HepG2 (cell line): Measurements from ENCODE around the gene OVCA2. TPM values are rescaled to one million over a fixed set of nuclear protein-coding genes. Genes with fewer than 3 reads are reported as not detected.

Experiments used
- CBX1 ChIP-seq: IDR thresholded peaks from one replicate; pipeline ENCODE4 v1.6.1; 2016; ENCODE audit warnings: antibody characterized with exemption, low read depth
- CHCHD3 ChIP-seq: sonication (generic); formaldehyde crosslinking; IDR thresholded peaks from 2 replicates; pipeline ENCODE4 v1.8.0; 2022; ENCODE audit warnings: mild to moderate bottlenecking, missing genetic modification reagents, moderate library complexity
- CTCF ChIP-seq: sonication (generic); formaldehyde crosslinking; IDR thresholded peaks from 2 replicates; pipeline ENCODE4 v1.5.0; 2020; ENCODE audit warnings: mild to moderate bottlenecking, missing genetic modification reagents, moderate library complexity
- FOSL2 ChIP-seq: sonication (generic); formaldehyde crosslinking; IDR thresholded peaks from 2 replicates; pipeline ENCODE4 v1.4.0; 2020; ENCODE audit warnings: missing genetic modification reagents
- HNF1A ChIP-seq, 2 experiments: sonication (generic) in 1 of 2; formaldehyde crosslinking in 1 of 2; IDR thresholded peaks; 2 replicates each; pipeline versions ENCODE4 v1.4.0 to v1.6.1; 2016 to 2020; ENCODE audit warnings: borderline replicate concordance in 1 of 2, low read depth in 1 of 2, mild to moderate bottlenecking in 1 of 2, missing genetic modification reagents in 1 of 2
- NFE2L2 ChIP-seq: fragments of 150-350 bp; IDR thresholded peaks from 2 replicates; pipeline ENCODE4 v1.6.1; 2014; ENCODE audit warnings: low read length
- PCBP2 ChIP-seq: fragments of 200-400 bp; formaldehyde crosslinking; optimal IDR thresholded peaks from 2 replicates; pipeline ENCODE3; 2018; ENCODE audit warnings: low read length, low read depth; ENCODE audit not compliant: poor library complexity, severe bottlenecking
- ZFY ChIP-seq: sonication (generic); formaldehyde crosslinking; IDR thresholded peaks from 2 replicates; pipeline ENCODE4 v1.4.0; 2020; ENCODE audit warnings: missing genetic modification reagents
- ZNF207 ChIP-seq: fragments of 450-650 bp; IDR thresholded peaks from 2 replicates; pipeline ENCODE4 v1.6.1; 2016; ENCODE audit warnings: antibody characterized with exemption, borderline replicate concordance
- ZNF251 ChIP-seq: sonication (generic); formaldehyde crosslinking; IDR thresholded peaks from 2 replicates; pipeline ENCODE4 v1.9.0; 2021; ENCODE audit warnings: mild to moderate bottlenecking, missing genetic modification reagents
- ZNF331 ChIP-seq: sonication (generic); formaldehyde crosslinking; IDR thresholded peaks from 2 replicates; pipeline ENCODE4 v1.4.0; 2020; ENCODE audit warnings: missing genetic modification reagents
- ZNF407 ChIP-seq: sonication (generic); formaldehyde crosslinking; IDR thresholded peaks from one replicate; pipeline ENCODE4 v1.5.1; 2020; ENCODE audit warnings: mild to moderate bottlenecking, missing genetic modification reagents; ENCODE audit errors: not compliant biosample characterization
- ZNF557 ChIP-seq: sonication (generic); formaldehyde crosslinking; IDR thresholded peaks from 2 replicates; pipeline ENCODE4 v1.4.0; 2020; ENCODE audit warnings: missing genetic modification reagents
- ZNF792 ChIP-seq: IDR thresholded peaks from 2 replicates; pipeline ENCODE4 v1.6.1; 2016
- polyA plus RNA-seq, 8 experiments: library from polyadenylated mRNA; depleted of rRNA in 3 of 8; stranded (reverse) in 7 of 8; unstranded in 1 of 8; fragments of >200 nt; fragmentation: Illumina TruSeq in 4 of 8; extraction: Trizol in 4 of 8; gene quantifications; 2 replicates each; pipeline versions ENCODE4 v1.2.1 to v1.2.3, GENCODE V29; 2011 to 2016; ENCODE audit warnings: low read depth in 4 of 8, missing spikeins in 1 of 8, mixed read lengths in 1 of 8; ENCODE audit not compliant: insufficient read depth in 1 of 8
- total RNA-seq, 5 experiments: library from RNA; depleted of rRNA; stranded (reverse); fragments of >200 nt; fragmentation: Illumina TruSeq; extraction: Trizol; gene quantifications; 2 replicates each; pipeline ENCODE4 v1.2.3, GENCODE V29; 2016; ENCODE audit warnings: low read depth in 1 of 5

OVCA2 gene
- total and polyA plus RNA-seq, 2 of the 13 experiments (the other 11 are each of a cell fraction or from before 2014, with no cell fraction given) = 23.7 to 28.2 TPM

- peak; percentile 88 for TF ChIP-seq CTCF (CRISPR knock-in tag)
- no peak for TF ChIP-seq NFE2L2
- no peak for TF ChIP-seq ZNF251
- no peak for TF ChIP-seq ZNF407 (CRISPR knock-in tag)
- TF ChIP-seq CHCHD3 (CRISPR knock-in tag) = 0 out of 2 replicates have a peak, but pooled peaks have one; percentile 71
- TF ChIP-seq ZNF557 (CRISPR knock-in tag) = no peak
- TF ChIP-seq HNF1A (IDR thresholded peaks at IDR 0.05; ENCODE audit: low read depth) = no peak
- no peak for TF ChIP-seq HNF1A (CRISPR knock-in tag; IDR thresholded peaks at IDR 0.05; ENCODE audit: borderline replicate concordance)
- TF ChIP-seq ZNF792 (CRISPR knock-in tag) = no peak
- TF ChIP-seq ZNF331 (CRISPR knock-in tag) = no peak
- TF ChIP-seq CBX1 = no peak
- TF ChIP-seq FOSL2 (CRISPR knock-in tag) = peak; percentile 85
- no peak for TF ChIP-seq ZFY
- no peak for TF ChIP-seq ZNF207
- TF ChIP-seq PCBP2 = no peak
These were observed 11.8 kb downstream of the OVCA2 start (continued) for GRCh38 chr17:2053380-2054261.
